Stimulated activated memory B cell treated with anti-CD40 and anti-IgM and Interleukin-4, amounts not matched to agents 10 μg/mL and 1 μg/mL and 100 μg/mL, for 72 hours (primary cell): ENCODE measurements around the gene CORO1C.
"Not testable (repeated sequence)": the region's sequence is repeated elsewhere in the genome, so short reads cannot be mapped to it uniquely, and the experiment has no call there.

Experiments used
- ATAC-seq: fragments of 150-1000 bp; cut with Tn5 transposase; 2 replicates; pipeline ENCODE4 v1.10.0; 2021
- H3K27ac Mint-ChIP-seq: one replicate; pipeline ENCODE4 v1.8.0; 2022; ENCODE audit warnings: mild to moderate bottlenecking, mixed read lengths
- H3K27me3 Mint-ChIP-seq: one replicate; pipeline ENCODE4 v1.8.0; 2022; ENCODE audit warnings: mixed read lengths
- H3K36me3 Mint-ChIP-seq: one replicate; pipeline ENCODE4 v1.8.0; 2022; ENCODE audit warnings: mixed read lengths
- H3K4me1 Mint-ChIP-seq: one replicate; pipeline ENCODE4 v1.8.0; 2022; ENCODE audit warnings: mixed read lengths
- H3K4me3 Mint-ChIP-seq: one replicate; pipeline ENCODE4 v1.8.0; 2022; ENCODE audit warnings: mild to moderate bottlenecking, moderate library complexity, mixed read lengths
- H3K9me3 Mint-ChIP-seq: one replicate; pipeline ENCODE4 v1.8.0; 2022; ENCODE audit warnings: mixed read lengths

The CORO1C gene

DNA sequence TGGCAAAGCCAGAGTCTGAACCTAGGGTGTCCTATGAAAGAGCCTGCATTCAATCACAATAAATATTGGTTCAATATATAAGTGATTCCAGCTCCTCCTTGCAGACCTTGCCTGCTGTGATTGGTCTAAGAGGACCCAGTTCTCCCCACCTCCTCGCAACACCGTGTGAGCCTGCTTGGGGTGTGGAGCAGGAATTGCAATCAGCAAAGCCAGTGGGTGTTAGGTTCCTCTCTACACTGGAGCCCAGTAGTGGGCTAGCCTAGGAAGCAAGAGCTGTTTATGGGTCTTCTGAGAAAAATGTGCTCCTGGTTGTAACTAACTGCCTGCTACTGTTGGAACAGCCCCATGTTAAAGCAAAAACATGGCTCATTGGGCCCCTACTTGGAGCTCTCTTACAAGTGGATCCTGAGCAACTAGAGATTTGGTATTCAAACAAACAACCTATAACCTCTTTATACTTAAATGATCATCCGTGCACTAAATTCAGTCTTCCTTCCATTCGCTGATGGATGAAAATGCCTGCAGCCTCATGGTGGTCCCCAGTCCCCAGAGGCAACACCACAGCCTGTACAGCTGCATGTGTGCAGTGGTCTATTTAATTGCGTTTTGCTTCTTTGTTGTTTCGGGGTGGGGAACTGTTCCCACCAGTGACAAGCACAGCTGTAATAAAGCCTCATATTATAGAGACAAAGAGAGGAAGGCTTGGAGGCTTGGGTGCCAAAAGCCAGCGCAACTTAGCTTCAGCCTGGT, 93.9 kb downstream of the CORO1C start:
- H3K4me3 Mint-ChIP-seq, result peak overlapping the region; percentile 37
- H3K27me3 Mint-ChIP-seq, result no peaks in the 10 kb centered on the region
- peak overlapping the region; percentile 18 for H3K27ac Mint-ChIP-seq
- no peaks in the 10 kb centered on the region for H3K9me3 Mint-ChIP-seq
- peaks cover 95% of the 10 kb centered on the region for H3K4me1 Mint-ChIP-seq
- no peak for ATAC-seq
- peaks cover 6% of the 10 kb centered on the region for H3K36me3 Mint-ChIP-seq

DNA sequence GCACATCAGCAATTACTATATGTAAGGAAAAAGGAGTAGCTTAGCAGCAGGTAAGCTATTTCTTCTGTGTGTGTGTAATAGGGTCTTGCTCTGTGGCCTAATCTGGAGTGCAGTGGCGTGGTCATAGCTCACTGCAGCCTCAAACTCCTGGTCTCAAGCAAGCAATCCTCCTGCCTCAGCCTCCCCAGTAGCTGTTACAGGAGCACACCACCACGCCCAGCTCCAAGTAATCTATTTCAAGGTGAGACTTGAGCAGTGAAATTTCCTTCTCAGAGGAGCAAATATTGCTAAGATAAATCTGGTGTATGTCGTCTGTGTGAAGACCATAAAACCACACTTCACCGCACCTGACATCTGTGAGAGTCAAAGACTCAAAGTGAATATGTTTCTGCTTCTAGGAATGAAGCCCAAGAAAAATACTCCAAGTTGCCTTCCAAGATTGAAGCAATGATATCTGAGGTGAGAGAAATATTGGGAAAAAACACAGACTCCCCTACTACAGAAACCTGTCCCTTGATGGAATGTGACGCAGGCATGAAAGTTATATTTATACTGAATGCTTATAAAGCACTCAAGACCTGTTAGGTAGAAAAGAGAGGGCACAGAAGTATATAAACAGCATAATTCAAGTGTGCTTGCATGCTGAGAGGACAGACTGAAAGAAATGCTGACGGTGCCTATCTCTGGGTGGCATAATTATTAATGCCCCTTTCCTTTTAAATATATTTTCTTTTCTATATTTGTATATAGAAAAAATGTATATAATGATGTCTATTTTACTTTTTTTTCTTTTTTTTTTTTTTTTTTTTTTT, 95.1 kb downstream of the CORO1C start:
- peak overlapping the region; percentile 86 for H3K27ac Mint-ChIP-seq
- ATAC-seq, result no peak
- no peaks in the 10 kb centered on the region for H3K27me3 Mint-ChIP-seq
- H3K9me3 Mint-ChIP-seq, result no peaks in the 10 kb centered on the region
- H3K36me3 Mint-ChIP-seq, result peaks cover 10% of the 10 kb centered on the region
- H3K4me1 Mint-ChIP-seq, result peaks cover 93% of the 10 kb centered on the region
- H3K4me3 Mint-ChIP-seq, result peak overlapping the region; percentile 77

DNA sequence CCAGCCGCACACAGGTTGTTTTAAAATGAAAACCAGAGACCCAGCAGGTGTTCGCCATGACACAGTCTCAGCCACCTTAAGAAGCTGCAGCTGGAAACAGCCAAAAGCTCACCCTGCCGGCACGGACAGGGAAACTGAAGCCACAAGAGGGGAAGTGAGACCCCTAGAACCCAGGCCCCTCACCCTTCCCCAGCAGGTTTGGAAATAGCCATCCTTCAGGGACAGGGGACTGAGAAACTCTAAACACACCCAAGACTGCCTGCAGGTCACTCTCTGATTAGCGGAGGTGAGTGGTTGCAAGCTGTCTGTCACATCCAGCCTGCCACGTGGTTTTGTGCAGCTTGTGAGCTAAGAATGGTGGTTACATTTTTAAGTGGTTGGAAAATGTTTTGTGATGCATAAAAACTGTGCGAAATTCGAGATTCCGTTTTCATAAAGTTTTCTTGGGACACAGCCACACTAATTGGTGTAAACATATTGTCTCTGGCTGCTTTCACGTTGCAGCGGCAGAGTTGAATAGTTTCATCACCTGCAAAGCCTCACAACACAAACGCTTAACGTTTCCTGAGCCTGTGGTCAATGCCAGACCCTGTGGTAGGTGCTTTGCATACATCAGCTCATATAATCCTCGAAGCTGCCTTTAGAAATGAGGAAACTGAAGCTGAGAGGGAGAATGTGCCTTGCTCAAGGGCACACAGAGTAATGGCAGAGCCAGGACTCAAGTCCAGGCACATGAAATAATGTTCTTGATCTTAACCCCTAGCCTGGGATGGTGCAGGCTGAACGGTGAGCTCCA, 95.9 kb downstream of the CORO1C start:
- Mint-ChIP-seq H3K27me3 (no peaks in the 10 kb centered on the region), H3K4me3 (peak overlapping the region; percentile 77), H3K36me3 (peaks cover 10% of the 10 kb centered on the region), H3K27ac (peak overlapping the region; percentile 86), H3K9me3 (no peaks in the 10 kb centered on the region), H3K4me1 (peaks cover 92% of the 10 kb centered on the region)
- ATAC-seq, result peak; percentile 74

DNA sequence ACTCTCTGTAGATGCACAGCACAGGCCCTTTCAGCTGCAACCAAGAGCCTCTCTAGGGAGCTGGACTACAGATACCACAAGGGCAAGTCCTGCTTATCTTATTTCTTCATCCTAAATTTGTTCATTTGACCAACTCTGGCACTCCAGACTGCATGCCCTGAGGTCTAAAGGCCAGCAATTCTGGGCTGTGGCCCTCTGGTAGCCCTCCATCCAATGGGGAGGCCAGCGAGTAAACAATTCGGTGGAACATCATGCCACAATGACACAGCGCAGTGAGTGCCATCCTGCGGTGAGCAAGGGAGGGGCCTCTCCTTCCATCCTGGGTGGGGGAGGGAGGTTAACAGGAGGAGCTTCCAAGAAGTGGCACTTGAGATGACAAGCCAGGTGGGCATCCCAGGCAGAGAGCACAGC, 97.0 kb downstream of the CORO1C start:
- Mint-ChIP-seq H3K9me3 (no peaks in the 10 kb centered on the region), H3K27ac (peak overlapping the region; percentile 86), H3K4me1 (peaks cover 90% of the 10 kb centered on the region), H3K4me3 (peak overlapping the region; percentile 77), H3K27me3 (no peaks in the 10 kb centered on the region), H3K36me3 (peaks cover 7% of the 10 kb centered on the region)
- ATAC-seq, result no peak

DNA sequence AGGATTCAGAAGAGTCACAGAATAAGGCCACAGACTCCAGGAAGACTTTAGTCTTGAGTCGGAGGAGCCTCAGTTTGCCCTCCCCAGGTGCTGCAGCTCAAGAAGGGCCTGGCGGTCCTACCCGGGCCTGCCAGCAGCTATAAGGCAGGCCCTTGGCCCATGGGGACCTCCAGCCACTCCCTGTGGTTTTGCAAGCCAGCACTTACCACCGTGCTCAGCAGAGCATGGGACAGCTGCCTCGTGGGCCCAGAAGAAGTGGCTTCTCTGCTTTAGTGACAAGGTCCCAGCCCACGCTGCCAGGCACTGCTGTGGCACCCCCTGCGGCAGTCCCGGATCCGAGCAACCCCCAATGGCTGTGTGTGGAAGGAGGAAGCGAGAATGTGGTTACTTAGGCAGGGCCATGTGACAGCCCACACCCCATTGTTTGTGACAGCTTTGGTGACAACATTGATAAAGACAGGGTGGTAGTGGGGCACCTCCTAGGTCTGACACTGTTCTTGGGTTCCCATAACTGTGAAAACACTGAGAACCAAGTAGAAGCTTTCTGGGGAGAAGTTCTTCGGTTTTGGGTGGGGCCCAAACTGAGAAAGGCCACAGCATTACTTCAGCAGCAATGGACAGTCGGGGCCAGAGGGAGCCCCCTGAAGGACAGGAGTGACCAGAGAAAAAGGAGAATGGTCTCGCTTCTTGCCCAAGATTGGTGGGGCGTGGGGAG, 97.6 kb downstream of the CORO1C start, which contains the start of gene SELPLG:
SELPLG (minus strand) TSS at position 361 of the 715 bp plus-strand sequence. CDS start 9,587 bp downstream, outside the sequence.
- H3K9me3 Mint-ChIP-seq, result no peaks in the 10 kb centered on the region
- H3K27me3 Mint-ChIP-seq, result no peaks in the 10 kb centered on the region
- peak within 1 kb of the TSS; percentile 86 for H3K27ac Mint-ChIP-seq
- peaks cover 4% of the 10 kb centered on the region for H3K36me3 Mint-ChIP-seq
- peaks cover 88% of the 10 kb centered on the region for H3K4me1 Mint-ChIP-seq
- peak within 1 kb of the TSS; percentile 77 for H3K4me3 Mint-ChIP-seq
- ATAC-seq, result peak; percentile 91

DNA sequence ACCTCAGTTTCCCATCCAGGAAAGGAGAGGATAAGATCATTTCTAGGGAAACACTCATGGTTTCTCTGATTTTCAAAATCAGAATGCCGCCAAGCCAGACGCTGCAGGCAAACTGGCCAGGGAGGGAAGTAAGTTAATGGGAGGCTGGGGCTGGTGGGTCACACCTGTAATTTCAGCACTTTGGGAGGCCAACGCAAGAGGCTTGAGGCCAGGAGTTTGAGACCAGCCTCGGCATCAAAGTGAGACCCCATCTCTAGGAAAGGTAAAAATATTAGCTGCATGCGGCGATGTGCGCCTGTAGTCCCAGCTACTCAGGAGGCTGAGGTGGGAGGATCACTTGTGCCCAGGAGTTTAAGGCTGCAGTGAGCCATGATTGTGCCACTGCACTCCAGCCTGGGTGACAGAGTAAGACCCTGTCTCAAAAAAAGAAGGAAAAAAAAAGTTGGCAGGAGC, 98.2 kb downstream of the CORO1C start:
- ATAC-seq, result no peak
- H3K36me3 Mint-ChIP-seq, result peaks cover 4% of the 10 kb centered on the region
- peaks cover 88% of the 10 kb centered on the region for H3K4me1 Mint-ChIP-seq

DNA sequence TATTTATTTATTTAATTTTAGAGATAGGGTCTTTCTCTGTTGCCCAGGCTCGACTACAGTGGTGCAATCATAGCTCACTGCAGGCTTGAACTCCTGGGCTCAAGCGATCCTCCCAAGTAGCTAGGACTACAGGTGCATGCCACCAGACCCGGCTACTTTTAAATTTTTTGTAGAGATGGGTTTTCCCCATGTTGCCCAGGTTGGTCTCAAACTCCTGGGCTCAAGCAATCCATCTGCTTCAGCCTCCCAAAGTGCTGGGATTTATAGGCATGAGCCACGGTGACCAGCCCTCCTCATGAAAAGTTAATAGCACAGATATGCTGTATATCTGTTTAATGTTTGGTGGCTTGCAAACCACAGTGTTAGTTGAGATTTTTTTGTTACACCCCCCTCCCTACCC, 100.1 kb downstream of the CORO1C start:
- H3K27me3 Mint-ChIP-seq, ATAC-seq, H3K36me3 Mint-ChIP-seq, H3K4me3 Mint-ChIP-seq, H3K9me3 Mint-ChIP-seq: not testable (repeated sequence)
- H3K4me1 Mint-ChIP-seq, result peaks cover 76% of the 10 kb centered on the region
- peak overlapping the region; percentile 86 for H3K27ac Mint-ChIP-seq

More for the DNA sequence above, 98.2 kb downstream of the CORO1C start:
- H3K4me3 Mint-ChIP-seq, result peak overlapping the region; percentile 68
- no peaks in the 10 kb centered on the region for H3K27me3 Mint-ChIP-seq
- H3K27ac Mint-ChIP-seq, result peak overlapping the region; percentile 86
- no peaks in the 10 kb centered on the region for H3K9me3 Mint-ChIP-seq

DNA sequence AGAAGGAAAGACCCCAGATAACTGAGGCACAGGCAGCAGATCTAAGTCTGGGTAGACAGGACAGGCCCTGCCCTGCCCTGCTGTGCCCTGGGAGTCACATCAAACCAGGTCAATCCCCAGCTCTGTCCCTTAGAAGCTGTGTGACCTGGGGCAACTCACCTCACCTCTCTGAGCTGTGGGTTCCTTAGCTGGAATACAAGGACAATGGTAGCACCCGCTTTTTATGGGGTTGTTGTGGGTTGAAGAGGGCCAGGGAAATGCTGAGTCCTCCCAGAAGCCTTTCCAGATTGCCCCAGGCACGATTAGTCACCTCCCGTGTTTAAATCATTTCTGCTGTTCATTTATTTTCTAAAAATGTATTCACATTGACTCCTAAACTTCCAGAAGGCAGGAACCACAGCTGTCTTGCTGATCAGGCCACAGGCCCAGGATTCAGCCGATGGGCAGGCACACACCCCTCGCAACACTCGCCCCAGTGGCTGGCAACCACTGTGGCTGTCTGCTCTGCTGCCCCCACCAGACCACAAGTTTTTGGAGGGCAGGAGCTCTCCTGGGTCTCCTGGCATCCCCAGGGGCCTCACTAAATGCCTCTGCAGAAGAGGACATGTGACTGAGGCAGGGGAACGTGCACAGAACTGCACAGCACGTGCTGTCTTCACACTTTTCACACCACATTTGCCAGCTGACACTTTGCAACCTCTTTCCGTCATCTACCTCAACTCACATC, 100.7 kb downstream of the CORO1C start:
- ATAC-seq, result no peak
- Mint-ChIP-seq H3K9me3 (no peaks in the 10 kb centered on the region), H3K36me3 (peaks cover 4% of the 10 kb centered on the region), H3K27me3 (no peaks in the 10 kb centered on the region), H3K27ac (peak overlapping the region; percentile 80), H3K4me3 (no peak overlapping the region), H3K4me1 (peaks cover 70% of the 10 kb centered on the region)

DNA sequence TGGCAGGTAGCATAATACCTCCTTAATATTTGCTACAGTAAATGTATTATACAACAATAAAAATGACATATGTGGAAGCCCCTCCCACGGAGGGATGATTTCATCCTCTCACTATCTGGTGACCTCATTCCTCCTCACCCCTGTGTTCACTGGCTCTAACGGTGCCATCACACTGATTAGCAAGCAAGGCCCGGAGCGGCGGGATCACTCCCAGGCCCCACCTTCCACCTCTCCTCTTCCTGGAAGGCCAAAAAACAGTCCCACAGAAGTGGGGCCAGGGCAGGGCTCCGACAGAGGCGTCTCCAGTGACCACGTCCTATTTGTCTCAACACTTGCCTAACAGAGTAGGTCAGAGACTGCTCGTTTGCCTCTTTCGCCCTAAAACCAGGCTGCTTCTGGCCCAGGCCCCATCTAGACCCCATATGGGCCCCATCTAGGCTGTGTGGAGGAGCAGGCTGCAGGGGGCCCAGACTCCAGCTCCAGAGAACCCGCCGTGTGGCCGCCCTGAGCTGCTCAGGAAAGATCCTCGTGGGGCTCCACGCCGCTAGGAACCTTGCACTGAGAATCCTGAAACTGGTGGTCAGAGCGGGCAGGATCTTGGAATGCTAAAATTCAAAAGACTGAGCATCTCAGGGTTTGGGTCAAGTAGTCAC, 101.4 kb downstream of the CORO1C start:
- peak overlapping the region; percentile 80 for H3K27ac Mint-ChIP-seq
- ATAC-seq, result no peak
- H3K27me3 Mint-ChIP-seq, result no peaks in the 10 kb centered on the region
- peaks cover 68% of the 10 kb centered on the region for H3K4me1 Mint-ChIP-seq
- H3K9me3 Mint-ChIP-seq, result no peaks in the 10 kb centered on the region
- peaks cover 4% of the 10 kb centered on the region for H3K36me3 Mint-ChIP-seq
- H3K4me3 Mint-ChIP-seq, result no peak overlapping the region

DNA sequence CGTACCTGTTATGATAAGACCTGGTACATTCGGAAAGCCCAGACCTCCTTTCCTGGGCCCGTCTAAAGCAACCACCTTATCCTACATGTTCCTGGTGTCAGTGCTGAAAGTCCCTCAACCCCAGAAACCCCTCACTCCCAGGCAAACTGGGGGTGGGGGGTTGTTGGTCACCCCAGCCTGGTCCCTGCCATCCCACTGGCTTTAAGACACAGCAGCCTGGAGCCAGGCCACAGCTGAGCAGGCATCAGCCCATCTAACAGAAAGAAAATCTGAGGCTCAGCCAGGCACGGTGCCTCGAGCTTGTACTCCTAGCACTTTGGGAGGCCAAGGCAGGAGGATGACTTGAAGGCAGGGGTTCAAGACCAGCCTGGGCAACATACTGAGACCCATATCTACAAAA, 102.2 kb downstream of the CORO1C start:
- Mint-ChIP-seq H3K4me3 (no peak overlapping the region), H3K27me3 (no peaks in the 10 kb centered on the region), H3K9me3 (no peaks in the 10 kb centered on the region), H3K4me1 (peaks cover 61% of the 10 kb centered on the region), H3K27ac (peak overlapping the region; percentile 80), H3K36me3 (peaks cover 4% of the 10 kb centered on the region)
- no peak for ATAC-seq

DNA sequence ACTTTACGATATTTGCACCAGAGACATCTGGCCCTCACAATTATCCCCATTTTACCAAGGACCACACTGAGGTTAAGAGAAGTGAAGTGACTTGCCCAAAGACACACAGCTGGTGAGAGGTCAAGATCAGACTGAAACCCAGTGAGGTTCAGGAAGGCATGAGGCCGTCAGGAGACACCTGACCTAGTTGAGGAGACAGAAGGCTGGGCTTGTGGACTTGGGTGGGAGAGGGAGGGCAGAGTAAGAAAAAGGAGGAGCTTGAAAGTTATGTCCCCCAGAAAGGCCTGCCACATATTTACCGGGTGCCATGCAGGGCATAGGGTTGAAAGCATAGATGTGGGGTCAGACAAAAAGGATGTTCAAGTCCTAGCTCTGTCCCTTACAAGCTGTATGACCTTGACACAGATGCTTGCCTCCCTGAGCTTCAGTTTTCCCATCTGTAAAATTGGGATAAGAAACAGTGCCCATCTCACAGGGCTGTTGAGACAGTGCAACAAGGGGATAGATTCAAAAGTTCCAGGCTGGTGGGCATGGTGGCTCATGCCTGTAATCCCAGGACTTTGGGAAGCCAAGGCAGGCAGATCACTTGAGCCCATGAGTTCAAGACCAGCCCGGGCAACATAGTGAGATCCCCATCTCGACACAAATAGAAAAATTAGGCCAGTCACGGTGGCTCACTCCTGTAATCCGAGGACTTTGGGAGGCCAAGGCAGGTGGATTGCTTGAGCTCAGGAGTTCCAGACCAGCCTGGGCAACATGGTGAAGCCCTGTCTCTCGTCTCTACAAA, 104.0 kb downstream of the CORO1C start:
- H3K9me3 Mint-ChIP-seq, result peaks cover 2% of the 10 kb centered on the region
- no peak overlapping the region for H3K4me3 Mint-ChIP-seq
- peaks cover 9% of the 10 kb centered on the region for H3K36me3 Mint-ChIP-seq
- H3K27ac Mint-ChIP-seq, result peak overlapping the region; percentile 48
- no peaks in the 10 kb centered on the region for H3K27me3 Mint-ChIP-seq
- ATAC-seq, result no peak
- H3K4me1 Mint-ChIP-seq, result peaks cover 48% of the 10 kb centered on the region

DNA sequence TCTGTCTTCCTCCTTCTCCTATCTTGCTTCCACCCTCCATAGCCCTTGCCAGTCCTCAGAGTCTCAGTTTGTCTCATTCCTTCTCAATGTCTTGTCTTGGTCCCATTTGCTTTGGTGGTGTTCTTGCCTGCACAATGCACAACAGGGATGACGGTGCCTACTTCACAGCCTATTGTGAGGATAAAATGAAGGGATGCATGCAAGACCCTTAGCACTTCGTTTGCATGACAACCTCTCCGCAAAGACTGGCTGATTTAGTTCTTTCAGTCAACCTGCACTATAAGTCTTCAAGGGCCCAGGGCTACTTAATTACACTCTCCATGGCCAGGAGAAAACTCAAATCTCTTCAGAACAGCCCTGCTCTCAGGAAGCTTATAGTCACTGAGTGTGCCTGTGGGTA, 106.1 kb downstream of the CORO1C start:
- Mint-ChIP-seq H3K9me3 (peaks cover 2% of the 10 kb centered on the region), H3K27ac (no peak overlapping the region), H3K36me3 (peaks cover 6% of the 10 kb centered on the region), H3K27me3 (no peaks in the 10 kb centered on the region), H3K4me1 (peaks cover 43% of the 10 kb centered on the region), H3K4me3 (no peak overlapping the region)
- ATAC-seq, result no peak

DNA sequence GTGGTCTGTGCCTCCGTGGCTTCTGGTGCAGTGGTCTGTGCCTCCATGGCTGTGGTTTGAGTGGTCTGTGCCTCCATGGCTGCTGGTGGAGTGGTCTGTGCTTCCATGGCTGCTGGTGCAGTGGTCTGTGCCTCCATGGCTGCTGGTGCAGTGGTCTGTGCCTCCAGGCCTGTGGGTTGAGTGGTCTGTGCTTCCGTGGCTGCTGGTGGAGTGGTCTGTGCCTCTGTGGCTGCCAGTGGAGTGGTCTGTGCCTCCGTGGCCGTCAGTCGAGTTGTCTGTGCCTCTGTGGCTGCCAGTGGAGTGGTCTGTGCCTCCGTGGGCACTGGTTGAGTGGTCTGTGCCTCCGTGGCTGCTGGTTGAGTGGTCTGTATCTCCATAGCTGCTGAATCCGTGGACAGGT, 107.7 kb downstream of the CORO1C start:
- no peak overlapping the region for H3K4me3 Mint-ChIP-seq
- H3K27ac Mint-ChIP-seq, result peak overlapping the region; percentile 85
- ATAC-seq, result no peak
- no peaks in the 10 kb centered on the region for H3K27me3 Mint-ChIP-seq
- H3K36me3 Mint-ChIP-seq, result peaks cover 6% of the 10 kb centered on the region
- H3K4me1 Mint-ChIP-seq, result peaks cover 41% of the 10 kb centered on the region
- peaks cover 2% of the 10 kb centered on the region for H3K9me3 Mint-ChIP-seq
